Smooth muscle cell (in vitro differentiated cells): ENCODE data around the gene ZNF222. TPM values are rescaled to one million over a fixed set of nuclear protein-coding genes. Genes with fewer than 3 reads are reported as not detected.

Experiments used
- DNase-seq: peaks from one replicate; lab custom pipeline; 2025; ENCODE audit not compliant: unreplicated experiment; lab: John Stamatoyannopoulos, UW
- H2AFZ ChIP-seq: fragments of 200-600 bp; sonication (generic); 2 replicates; pipeline ENCODE4 v1.6.0; 2016; ENCODE audit warnings: antibody characterized with exemption, low read depth, mild to moderate bottlenecking
- H3F3A ChIP-seq: fragments of 200-600 bp; sonication (generic); 2 replicates; pipeline ENCODE4 v1.6.0; 2017; ENCODE audit warnings: antibody characterized with exemption, low read depth
- H3K27ac ChIP-seq: fragments of 200-600 bp; sonication (generic); 2 replicates; pipeline ENCODE4 v1.5.1; 2016; ENCODE audit warnings: low read depth, mild to moderate bottlenecking
- H3K27me3 ChIP-seq: fragments of 200-600 bp; sonication (generic); 2 replicates; pipeline ENCODE4 v1.6.1; 2016; ENCODE audit warnings: low read depth, mild to moderate bottlenecking
- H3K36me3 ChIP-seq: fragments of 200-600 bp; sonication (generic); 2 replicates; pipeline ENCODE4 v1.5.1; 2016; ENCODE audit warnings: low read depth
- H3K4me1 ChIP-seq: fragments of 200-600 bp; sonication (generic); 2 replicates; pipeline ENCODE4 v1.5.1; 2016; ENCODE audit warnings: low read depth
- H3K4me2 ChIP-seq: fragments of 200-600 bp; sonication (generic); 2 replicates; pipeline ENCODE4 v1.6.0; 2016; ENCODE audit warnings: mild to moderate bottlenecking
- H3K4me3 ChIP-seq: fragments of 200-600 bp; sonication (generic); 2 replicates; pipeline ENCODE4 v1.5.1; 2016; ENCODE audit warnings: mild to moderate bottlenecking
- H3K79me2 ChIP-seq: fragments of 200-600 bp; sonication (generic); 2 replicates; pipeline ENCODE4 v1.6.0; 2016; ENCODE audit warnings: low read depth, mild to moderate bottlenecking
- H3K9ac ChIP-seq: fragments of 200-600 bp; sonication (generic); 2 replicates; pipeline ENCODE4 v1.6.0; 2016; ENCODE audit warnings: low read depth
- H3K9me3 ChIP-seq: fragments of 200-600 bp; sonication (generic); replicated peaks from 2 replicates; pipeline ENCODE4 v1.5.1; 2016; ENCODE audit warnings: low read depth
- H4K20me1 ChIP-seq: fragments of 200-600 bp; sonication (generic); 2 replicates; pipeline ENCODE4 v1.6.0; 2016; ENCODE audit warnings: low read depth
- WGBS: methylation state at CpG from one replicate; pipeline ENCODE4 v1.1.7; 2016; ENCODE audit warnings: low lambda C conversion rate; 5-methylcytosine and 5-hydroxymethylcytosine counted together
- polyA plus RNA-seq: library from polyadenylated mRNA; unstranded; fragments of >200 nt; fragmentation: Nextera tagmentation; extraction: Ambion mirVana; gene quantifications from 2 replicates; pipeline ENCODE4 v1.2.1, GENCODE V29; 2016
- total RNA-seq: library from RNA; depleted of rRNA; stranded (reverse); fragments of >200 nt; gene quantifications from 2 replicates; pipeline ENCODE4 v1.2.3, GENCODE V29; 2014
- TF ChIP-seq, protein P1 (sequence below): fragments of 200-600 bp; sonication (generic); IDR thresholded peaks from 2 replicates; pipeline ENCODE4 v1.5.1; 2017; ENCODE audit warnings: borderline replicate concordance, mild to moderate bottlenecking, antibody characterized with exemption; ENCODE audit not compliant: insufficient read depth, poor library complexity, severe bottlenecking

Gene ZNF222
- total and polyA plus RNA-seq, 2 experiments from 2014 or later = 5.3 to 5.9 TPM

DNA sequence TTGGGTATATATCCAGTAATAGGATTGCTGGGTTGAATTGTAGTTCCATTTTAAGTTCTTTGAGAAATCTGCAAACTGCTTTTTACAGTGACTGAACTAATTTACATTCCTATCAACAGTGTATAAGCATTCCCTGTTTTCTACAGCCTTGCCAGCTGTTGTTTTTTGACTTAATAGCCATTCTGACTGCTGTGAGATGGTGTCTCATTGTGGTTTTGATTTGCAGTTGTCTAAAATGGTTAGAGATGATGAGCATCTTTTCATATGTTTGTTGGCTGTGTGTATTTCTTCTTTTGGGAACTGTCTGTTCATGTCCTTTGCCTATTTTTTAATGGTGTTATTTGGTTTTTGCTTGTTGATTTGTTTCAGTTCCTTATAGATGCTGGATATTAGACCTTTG, 4.0 kb upstream of the ZNF222 start:
- Histone ChIP-seq H2AFZ (no peak overlapping the region), H3K27me3 (no peaks in the 10 kb centered on the region), H4K20me1 (no peaks in the 10 kb centered on the region), H3K9me3 (no peaks in the 10 kb centered on the region), H3K4me3 (no peak overlapping the region), H3K36me3 (no peaks in the 10 kb centered on the region), H3K79me2 (peaks cover 7% of the 10 kb centered on the region), H3K4me1 (peaks cover 5% of the 10 kb centered on the region), H3K4me2 (no peak overlapping the region), H3K9ac (no peak overlapping the region), H3K27ac (no peak overlapping the region), H3F3A (no peaks in the 10 kb centered on the region)
- DNase-seq = no peak
- TF ChIP-seq, protein P1, sequence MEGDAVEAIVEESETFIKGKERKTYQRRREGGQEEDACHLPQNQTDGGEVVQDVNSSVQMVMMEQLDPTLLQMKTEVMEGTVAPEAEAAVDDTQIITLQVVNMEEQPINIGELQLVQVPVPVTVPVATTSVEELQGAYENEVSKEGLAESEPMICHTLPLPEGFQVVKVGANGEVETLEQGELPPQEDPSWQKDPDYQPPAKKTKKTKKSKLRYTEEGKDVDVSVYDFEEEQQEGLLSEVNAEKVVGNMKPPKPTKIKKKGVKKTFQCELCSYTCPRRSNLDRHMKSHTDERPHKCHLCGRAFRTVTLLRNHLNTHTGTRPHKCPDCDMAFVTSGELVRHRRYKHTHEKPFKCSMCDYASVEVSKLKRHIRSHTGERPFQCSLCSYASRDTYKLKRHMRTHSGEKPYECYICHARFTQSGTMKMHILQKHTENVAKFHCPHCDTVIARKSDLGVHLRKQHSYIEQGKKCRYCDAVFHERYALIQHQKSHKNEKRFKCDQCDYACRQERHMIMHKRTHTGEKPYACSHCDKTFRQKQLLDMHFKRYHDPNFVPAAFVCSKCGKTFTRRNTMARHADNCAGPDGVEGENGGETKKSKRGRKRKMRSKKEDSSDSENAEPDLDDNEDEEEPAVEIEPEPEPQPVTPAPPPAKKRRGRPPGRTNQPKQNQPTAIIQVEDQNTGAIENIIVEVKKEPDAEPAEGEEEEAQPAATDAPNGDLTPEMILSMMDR = no peak

DNA sequence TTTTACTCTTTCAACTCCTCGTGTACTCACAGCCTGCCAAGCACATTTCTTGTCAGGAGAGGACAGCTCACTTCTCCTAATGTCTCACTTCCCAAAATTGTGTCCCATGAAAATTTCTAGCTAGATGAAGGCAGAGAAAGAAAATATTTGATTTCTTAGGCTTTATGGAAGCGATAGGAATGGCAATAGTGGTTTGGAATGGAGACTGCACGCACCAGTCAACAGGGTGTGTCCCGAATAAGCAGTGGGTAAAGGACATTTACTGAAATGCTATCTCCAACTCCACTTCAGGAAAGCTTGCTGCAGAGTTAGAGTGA, 321 bp upstream of the ZNF222 start:
- no peak for DNase-seq
- Histone ChIP-seq H3K4me1 (peaks cover 5% of the 10 kb centered on the region), H3F3A (no peaks in the 10 kb centered on the region), H3K4me2 (peak overlapping the region; percentile 96), H3K9ac (peak overlapping the region; percentile 92), H3K9me3 (peaks cover 13% of the 10 kb centered on the region), H4K20me1 (no peaks in the 10 kb centered on the region), H2AFZ (peak overlapping the region; percentile 98), H3K27ac (no peak overlapping the region), H3K36me3 (peaks cover 19% of the 10 kb centered on the region), H3K4me3 (peak overlapping the region; percentile 96), H3K79me2 (peaks cover 7% of the 10 kb centered on the region), H3K27me3 (no peaks in the 10 kb centered on the region)
- TF ChIP-seq, protein P1 = no peak
- WGBS = 52% methylated on average over 4 of the region's 4 CpGs

DNA sequence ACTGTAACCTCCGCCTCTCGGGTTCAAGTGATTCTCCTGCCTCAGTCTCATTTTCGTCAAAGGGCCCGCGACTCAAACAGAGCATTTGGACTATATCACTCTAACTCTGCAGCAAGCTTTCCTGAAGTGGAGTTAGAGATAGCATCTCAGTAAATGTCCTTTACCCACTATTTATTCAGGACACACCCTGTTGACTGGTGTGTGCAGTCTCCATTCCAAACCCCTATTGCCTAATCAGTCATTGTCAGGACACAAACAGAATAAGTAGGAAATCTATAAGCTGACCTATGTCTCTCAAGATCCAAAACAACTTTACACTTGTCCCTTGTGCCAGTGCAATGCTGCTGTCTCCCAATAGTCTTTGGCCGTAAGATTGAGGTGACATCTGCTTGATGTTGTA, 1.4 kb downstream of the ZNF222 start:
- no peaks in the 10 kb centered on the region for H3F3A ChIP-seq
- no peak overlapping the region for H3K9ac ChIP-seq
- DNase-seq = no peak
- H3K36me3 ChIP-seq = peaks cover 35% of the 10 kb centered on the region
- peaks cover 31% of the 10 kb centered on the region for H3K9me3 ChIP-seq
- peaks cover 5% of the 10 kb centered on the region for H3K4me1 ChIP-seq
- H4K20me1 ChIP-seq = no peaks in the 10 kb centered on the region
- peaks cover 7% of the 10 kb centered on the region for H3K79me2 ChIP-seq
- TF ChIP-seq, protein P1 = no peak
- no peak overlapping the region for H3K4me3 ChIP-seq
- no peak overlapping the region for H2AFZ ChIP-seq
- H3K4me2 ChIP-seq = no peak overlapping the region
- H3K27ac ChIP-seq = no peak overlapping the region
- no peaks in the 10 kb centered on the region for H3K27me3 ChIP-seq
- WGBS = 98% methylated on average over 6 of the region's 6 CpGs

DNA sequence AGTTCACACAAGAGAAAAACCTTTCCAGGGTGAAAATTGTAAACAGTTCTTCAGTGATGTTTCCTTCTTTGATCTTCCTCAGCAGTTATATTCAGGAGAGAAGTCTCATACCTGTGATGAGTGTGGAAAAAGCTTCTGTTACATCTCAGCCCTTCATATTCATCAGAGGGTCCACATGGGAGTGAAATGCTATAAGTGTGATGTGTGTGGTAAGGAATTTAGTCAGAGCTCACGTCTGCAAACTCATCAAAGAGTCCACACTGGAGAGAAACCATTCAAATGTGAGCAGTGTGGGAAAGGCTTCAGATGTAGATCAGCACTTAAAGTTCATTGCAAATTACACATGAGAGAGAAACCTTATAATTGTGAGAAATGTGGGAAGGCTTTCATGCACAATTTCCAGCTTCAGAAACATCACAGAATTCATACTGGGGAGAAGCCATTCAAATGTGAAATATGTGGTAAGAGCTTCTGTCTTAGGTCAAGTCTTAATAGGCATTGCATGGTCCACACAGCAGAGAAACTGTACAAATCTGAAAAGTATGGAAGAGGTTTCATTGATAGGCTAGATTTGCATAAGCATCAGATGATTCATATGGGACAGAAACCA, 6.9 kb downstream of the ZNF222 start:
- peaks cover 54% of the 10 kb centered on the region for H3K9me3 ChIP-seq
- no peak overlapping the region for H2AFZ ChIP-seq
- no peaks in the 10 kb centered on the region for H4K20me1 ChIP-seq
- no peak overlapping the region for H3K4me3 ChIP-seq
- 100% methylated on average over 1 of the region's 1 CpG for WGBS
- no peaks in the 10 kb centered on the region for H3K27me3 ChIP-seq
- TF ChIP-seq, protein P1 = no peak
- H3K4me2 ChIP-seq = no peak overlapping the region
- peaks cover 48% of the 10 kb centered on the region for H3K36me3 ChIP-seq
- no peaks in the 10 kb centered on the region for H3K79me2 ChIP-seq
- H3K4me1 ChIP-seq = no peaks in the 10 kb centered on the region
- no peak overlapping the region for H3K9ac ChIP-seq
- H3K27ac ChIP-seq = no peak overlapping the region
- H3F3A ChIP-seq = no peaks in the 10 kb centered on the region
- DNase-seq = no peak
